Stimulated activated effector memory CD8-positive, alpha-beta T cell treated with anti-CD3 and anti-CD28 coated beads, Interleukin-12 subunit alpha, Interleukin-12 subunit beta, amount 100 ng/mL, for 72 hours (primary cell): ENCODE results near the gene NUMB.

Source experiments
- ATAC-seq: fragments of 150-1000 bp; cut with Tn5 transposase; 2 replicates; pipeline ENCODE4 v1.10.0; 2021
- DNase-seq, 2 donors: peaks; one replicate each; pipeline ENCODE4 v3.0.0; 2021 to 2022; ENCODE audit warnings: low spot score in 2 of 2
- H3K27ac Mint-ChIP-seq: one replicate; pipeline ENCODE4 v1.8.0; 2022; ENCODE audit warnings: mild to moderate bottlenecking, mixed read lengths
- H3K36me3 Mint-ChIP-seq: one replicate; pipeline ENCODE4 v1.8.0; 2022; ENCODE audit warnings: mild to moderate bottlenecking, mixed read lengths
- H3K4me1 Mint-ChIP-seq: one replicate; pipeline ENCODE4 v1.8.0; 2022; ENCODE audit warnings: mixed read lengths
- H3K4me3 Mint-ChIP-seq: one replicate; pipeline ENCODE4 v1.8.0; 2022; ENCODE audit warnings: mild to moderate bottlenecking, mixed read lengths
- H3K9me3 Mint-ChIP-seq: one replicate; pipeline ENCODE4 v1.8.0; 2022; ENCODE audit warnings: mixed read lengths

The NUMB gene

GRCh38 chr14:73239393-73240241 lies 218.7 kb downstream of the NUMB start:
- H3K4me3 Mint-ChIP-seq, result no peak overlapping the region
- no peak for DNase-seq
- peaks cover 37% of the 10 kb centered on the region for H3K4me1 Mint-ChIP-seq
- H3K9me3 Mint-ChIP-seq, result no peaks in the 10 kb centered on the region
- H3K27ac Mint-ChIP-seq, result no peak overlapping the region
- peaks cover 6% of the 10 kb centered on the region for H3K36me3 Mint-ChIP-seq
- ATAC-seq, result no peak

GRCh38 chr14:73238941-73239340 lies 219.4 kb downstream of the NUMB start:
- H3K36me3 Mint-ChIP-seq, result peaks cover 6% of the 10 kb centered on the region

GRCh38 chr14:73238424-73238852 lies 219.9 kb downstream of the NUMB start:
- Mint-ChIP-seq H3K36me3 (peaks cover 6% of the 10 kb centered on the region), H3K9me3 (no peaks in the 10 kb centered on the region), H3K4me3 (peak overlapping the region; percentile 47), H3K4me1 (peaks cover 40% of the 10 kb centered on the region), H3K27ac (no peak overlapping the region)
- DNase-seq, result no peak
- peak; percentile 29 for ATAC-seq

More at GRCh38 chr14:73238941-73239340, 219.4 kb downstream of the NUMB start:
- no peak for DNase-seq
- no peaks in the 10 kb centered on the region for H3K9me3 Mint-ChIP-seq
- ATAC-seq, result no peak
- peaks cover 39% of the 10 kb centered on the region for H3K4me1 Mint-ChIP-seq
- no peak overlapping the region for H3K27ac Mint-ChIP-seq
- H3K4me3 Mint-ChIP-seq, result peak overlapping the region; percentile 47

GRCh38 chr14:73237786-73238423 lies 220.4 kb downstream of the NUMB start:
- no peak for DNase-seq
- ATAC-seq, result no peak
- Mint-ChIP-seq H3K36me3 (peaks cover 6% of the 10 kb centered on the region), H3K4me3 (peak overlapping the region; percentile 52), H3K9me3 (no peaks in the 10 kb centered on the region), H3K27ac (no peak overlapping the region), H3K4me1 (peaks cover 35% of the 10 kb centered on the region)

GRCh38 chr14:73237219-73237785 lies 221.0 kb downstream of the NUMB start, which contains the start of gene PAPLN:
Gene PAPLN, plus strand, starts transcription at chr14:73237506. Its CDS starts 2,273 bp downstream, at chr14:73239779.
- Mint-ChIP-seq H3K4me3 (peak within 1 kb of the TSS; percentile 52), H3K9me3 (no peaks in the 10 kb centered on the region), H3K27ac (no peak within 1 kb of the TSS), H3K36me3 (peaks cover 6% of the 10 kb centered on the region), H3K4me1 (peaks cover 30% of the 10 kb centered on the region)
- no peak for DNase-seq
- peak; percentile 46 for ATAC-seq

- Mint-ChIP-seq H3K27ac (no peak overlapping the region), H3K4me1 (peaks cover 30% of the 10 kb centered on the region)
- ATAC-seq, result no peak
Measured at GRCh38 chr14:73236752-73237218, 221.6 kb downstream of the NUMB start.

GRCh38 chr14:73236157-73236556 lies 222.2 kb downstream of the NUMB start:
- H3K27ac Mint-ChIP-seq, result no peak overlapping the region
- peak overlapping the region; percentile 52 for H3K4me3 Mint-ChIP-seq
- peaks cover 30% of the 10 kb centered on the region for H3K4me1 Mint-ChIP-seq
- ATAC-seq (no peak), DNase-seq (no peak)
- H3K36me3 Mint-ChIP-seq, result peaks cover 6% of the 10 kb centered on the region
- no peaks in the 10 kb centered on the region for H3K9me3 Mint-ChIP-seq

More at GRCh38 chr14:73236752-73237218, 221.6 kb downstream of the NUMB start:
- peaks cover 6% of the 10 kb centered on the region for H3K36me3 Mint-ChIP-seq
- DNase-seq, result no peak
- H3K4me3 Mint-ChIP-seq, result peak overlapping the region; percentile 52
- no peaks in the 10 kb centered on the region for H3K9me3 Mint-ChIP-seq

GRCh38 chr14:73235531-73236155 lies 222.7 kb downstream of the NUMB start:
- DNase-seq, result no peak
- Mint-ChIP-seq H3K36me3 (peaks cover 6% of the 10 kb centered on the region), H3K27ac (no peak overlapping the region), H3K9me3 (no peaks in the 10 kb centered on the region), H3K4me3 (no peak overlapping the region), H3K4me1 (peaks cover 30% of the 10 kb centered on the region)
- no peak for ATAC-seq

GRCh38 chr14:73234586-73235394 lies 223.6 kb downstream of the NUMB start:
- Mint-ChIP-seq H3K4me3 (no peak overlapping the region), H3K27ac (no peak overlapping the region), H3K36me3 (peaks cover 6% of the 10 kb centered on the region), H3K4me1 (peaks cover 30% of the 10 kb centered on the region), H3K9me3 (no peaks in the 10 kb centered on the region)
- ATAC-seq (no peak), DNase-seq (no peak)

- H3K36me3 Mint-ChIP-seq, result peaks cover 13% of the 10 kb centered on the region
- DNase-seq, result no peak
- H3K9me3 Mint-ChIP-seq, result no peaks in the 10 kb centered on the region
- ATAC-seq, result no peak
- peaks cover 28% of the 10 kb centered on the region for H3K4me1 Mint-ChIP-seq
- no peak overlapping the region for H3K4me3 Mint-ChIP-seq
- no peak overlapping the region for H3K27ac Mint-ChIP-seq
Measured at GRCh38 chr14:73234029-73234428, 224.3 kb downstream of the NUMB start.

- Mint-ChIP-seq H3K4me3 (no peak overlapping the region), H3K9me3 (no peaks in the 10 kb centered on the region), H3K4me1 (peaks cover 28% of the 10 kb centered on the region), H3K36me3 (peaks cover 13% of the 10 kb centered on the region), H3K27ac (no peak overlapping the region)
- no peak for DNase-seq
- ATAC-seq, result peak; percentile 42
Measured at GRCh38 chr14:73233564-73233963, 224.8 kb downstream of the NUMB start.

GRCh38 chr14:73232984-73233383 lies 225.4 kb downstream of the NUMB start:
- DNase-seq (no peak), ATAC-seq (no peak)
- peaks cover 13% of the 10 kb centered on the region for H3K36me3 Mint-ChIP-seq
- no peak overlapping the region for H3K4me3 Mint-ChIP-seq
- peaks cover 29% of the 10 kb centered on the region for H3K4me1 Mint-ChIP-seq
- no peak overlapping the region for H3K27ac Mint-ChIP-seq
- H3K9me3 Mint-ChIP-seq, result no peaks in the 10 kb centered on the region

- Mint-ChIP-seq H3K4me1 (peaks cover 29% of the 10 kb centered on the region), H3K9me3 (no peaks in the 10 kb centered on the region), H3K4me3 (no peak overlapping the region), H3K36me3 (peaks cover 12% of the 10 kb centered on the region), H3K27ac (no peak overlapping the region)
- DNase-seq (no peak), ATAC-seq (peak; percentile 42)
Measured at GRCh38 chr14:73231981-73232851, 226.1 kb downstream of the NUMB start.

GRCh38 chr14:73230051-73230450 lies 228.3 kb downstream of the NUMB start:
- Mint-ChIP-seq H3K27ac (no peak overlapping the region), H3K4me3 (no peak overlapping the region), H3K36me3 (peaks cover 17% of the 10 kb centered on the region), H3K4me1 (peaks cover 17% of the 10 kb centered on the region), H3K9me3 (no peaks in the 10 kb centered on the region)
- no peak for DNase-seq
- ATAC-seq, result no peak
